SU-DHL-6 (cell line): ENCODE measurements around the gene CRELD1.
"Not testable (repeated sequence)": the region's sequence is repeated elsewhere in the genome, so short reads cannot be mapped to it uniquely, and the experiment has no call there.

ENCODE experiments used
- H2AFZ ChIP-seq: fragments of 200-600 bp; sonication (generic); 2 replicates; pipeline ENCODE4 v1.6.1; 2014; ENCODE audit warnings: low read depth, mild to moderate bottlenecking, moderate library complexity, mixed read lengths, antibody characterized with exemption, low read length; ENCODE audit not compliant: severe bottlenecking
- H3F3A ChIP-seq: fragments of 200-600 bp; shearing (Covaris generic); 2 replicates; pipeline ENCODE4 v1.6.0; 2016; ENCODE audit warnings: antibody characterized with exemption, mild to moderate bottlenecking; ENCODE audit not compliant: insufficient read depth
- H3K27ac ChIP-seq: fragments of 200-600 bp; sonication (generic); 2 replicates; pipeline ENCODE4 v1.5.1; 2016; ENCODE audit warnings: low read depth, mild to moderate bottlenecking, low read length, moderate library complexity, mixed read lengths
- H3K27me3 ChIP-seq: fragments of 200-600 bp; sonication (generic), shearing (Covaris generic); 2 replicates; pipeline ENCODE4 v1.6.0; 2014; ENCODE audit warnings: mild to moderate bottlenecking, low read length
- H3K36me3 ChIP-seq: fragments of 200-600 bp; sonication (generic); 2 replicates; pipeline ENCODE4 v1.6.1; 2014; ENCODE audit warnings: mild to moderate bottlenecking, low read length, mixed read lengths
- H3K4me2 ChIP-seq: fragments of 300-600, 200-600 bp; shearing (Covaris generic), sonication (generic); 2 replicates; pipeline ENCODE4 v1.6.0; 2014; ENCODE audit warnings: low read length, low read depth, mild to moderate bottlenecking; ENCODE audit not compliant: poor library complexity, severe bottlenecking
- H3K4me3 ChIP-seq: fragments of 200-600 bp; sonication (generic); 2 replicates; pipeline ENCODE4 v1.5.1; 2014; ENCODE audit warnings: antibody characterized with exemption, low read length, mild to moderate bottlenecking, mixed read lengths; ENCODE audit not compliant: insufficient read depth, poor library complexity, severe bottlenecking
- H3K79me2 ChIP-seq: fragments of 200-600 bp; sonication (generic); 2 replicates; pipeline ENCODE4 v1.6.1; 2014; ENCODE audit warnings: mild to moderate bottlenecking, low read length, moderate library complexity; ENCODE audit not compliant: insufficient read depth
- H3K9ac ChIP-seq: fragments of 200-600 bp; sonication (generic); 2 replicates; pipeline ENCODE4 v1.7.0; 2014; ENCODE audit warnings: mild to moderate bottlenecking, low read length
- H3K9me2 ChIP-seq: fragments of 200-600 bp; sonication (generic); replicated peaks from 2 replicates; pipeline ENCODE4 v1.6.1; 2014; ENCODE audit warnings: low read length; ENCODE audit not compliant: insufficient read depth
- H3K9me3 ChIP-seq: fragments of 200-600 bp; sonication (generic); 2 replicates; pipeline ENCODE4 v1.6.1; 2014; ENCODE audit warnings: low read length, mixed read lengths; ENCODE audit not compliant: insufficient read depth
- H4K20me1 ChIP-seq: fragments of 200-600 bp; sonication (generic); 2 replicates; pipeline ENCODE4 v1.6.1; 2014; ENCODE audit warnings: low read depth, mild to moderate bottlenecking, antibody characterized with exemption, low read length, moderate library complexity, mixed read lengths
- CTCF ChIP-seq: fragments of 200-600 bp; sonication (generic); IDR thresholded peaks from one replicate; pipeline ENCODE4 v1.5.1; 2017; ENCODE audit warnings: antibody characterized with exemption, mild to moderate bottlenecking, low read length, moderate library complexity; ENCODE audit not compliant: insufficient read depth, poor library complexity, severe bottlenecking
- EZH2phosphoT487 ChIP-seq: fragments of 200-600 bp; sonication (generic), shearing (Covaris generic); conservative IDR thresholded peaks from 2 replicates; pipeline ENCODE4 v1.6.1; 2018; ENCODE audit warnings: mild to moderate bottlenecking, antibody characterized with exemption, low read length, moderate library complexity, mixed read lengths

The CRELD1 gene

GRCh38 chr3:9937486-9938238 is 4.0 kb downstream of the CRELD1 start:
- Histone ChIP-seq H3F3A (0 out of 2 replicates have a peak, but pooled peaks cover 4% of the 10 kb centered on the region), H3K9me2 (no peaks in the 10 kb centered on the region), H3K79me2 (no peaks in the 10 kb centered on the region), H3K27me3 (no peaks in the 10 kb centered on the region), H3K9me3 (no peaks in the 10 kb centered on the region), H4K20me1 (no peaks in the 10 kb centered on the region), H3K36me3 (no peaks in the 10 kb centered on the region), H3K9ac (no peak overlapping the region), H2AFZ (no peak overlapping the region), H3K27ac (no peak overlapping the region), H3K4me2 (no peak overlapping the region), H3K4me3 (no peak overlapping the region)
- TF ChIP-seq EZH2phosphoT487 (no peak), CTCF (no peak)

GRCh38 chr3:9938966-9939365 is 5.3 kb downstream of the CRELD1 start:
- Histone ChIP-seq H4K20me1 (no peaks in the 10 kb centered on the region), H3K27ac (no peak overlapping the region), H3K9me2 (no peaks in the 10 kb centered on the region), H3K9me3 (no peaks in the 10 kb centered on the region), H3K4me3 (no peak overlapping the region), H3K79me2 (no peaks in the 10 kb centered on the region), H3K9ac (no peak overlapping the region), H3K36me3 (no peaks in the 10 kb centered on the region), H3F3A (0 out of 2 replicates have a peak, but pooled peaks cover 4% of the 10 kb centered on the region), H3K4me2 (no peak overlapping the region), H3K27me3 (no peaks in the 10 kb centered on the region), H2AFZ (no peak overlapping the region)
- TF ChIP-seq CTCF (no peak), EZH2phosphoT487 (no peak)

- H3K79me2 ChIP-seq, H3K9me3 ChIP-seq, H3K9me2 ChIP-seq, H3K36me3 ChIP-seq, H3K9ac ChIP-seq, H3K27ac ChIP-seq, H3K4me2 ChIP-seq, H3K27me3 ChIP-seq, H2AFZ ChIP-seq, H3F3A ChIP-seq, H4K20me1 ChIP-seq, H3K4me3 ChIP-seq: not testable (repeated sequence)
These were observed 6.3 kb downstream of the CRELD1 start for GRCh38 chr3:9939906-9940305.

- no peaks in the 10 kb centered on the region for H3K27me3 ChIP-seq
These were observed 7.1 kb downstream of the CRELD1 start for GRCh38 chr3:9940746-9941145.

More at GRCh38 chr3:9940746-9941145, 7.1 kb downstream of the CRELD1 start:
- no peak for TF ChIP-seq EZH2phosphoT487
- TF ChIP-seq CTCF = no peak
- H3K9me3 ChIP-seq = no peaks in the 10 kb centered on the region
- H3K27ac ChIP-seq = no peak overlapping the region
- no peak overlapping the region for H3K4me2 ChIP-seq
- H4K20me1 ChIP-seq = no peaks in the 10 kb centered on the region
- H3K36me3 ChIP-seq = no peaks in the 10 kb centered on the region
- no peak overlapping the region for H2AFZ ChIP-seq
- no peaks in the 10 kb centered on the region for H3F3A ChIP-seq
- no peaks in the 10 kb centered on the region for H3K79me2 ChIP-seq
- no peaks in the 10 kb centered on the region for H3K9me2 ChIP-seq
- H3K4me3 ChIP-seq = no peak overlapping the region
- no peak overlapping the region for H3K9ac ChIP-seq
